Ovary (tissue), 9 donors: ENCODE results near the gene UCN3. TPM values are rescaled to one million over a fixed set of nuclear protein-coding genes. Genes with fewer than 3 reads are reported as not detected.

Source experiments
- DNase-seq, 5 donors: peaks; one replicate each; pipeline ENCODE4 v3.0.0-alpha.2; 2019 to 2020
- H3K27ac ChIP-seq, 2 donors: fragments of 200-600 bp; one replicate each; pipeline versions ENCODE4 v1.5.1 to v1.8.0; 2019 to 2022
- H3K27me3 ChIP-seq: fragments of 200-600 bp; one replicate; pipeline ENCODE4 v1.8.0; 2022
- H3K36me3 ChIP-seq: fragments of 200-600 bp; sonication (generic); one replicate; pipeline ENCODE4 v1.5.1; 2019
- H3K4me1 ChIP-seq: one replicate; pipeline ENCODE4 v1.8.1; 2013; ENCODE audit warnings: mild to moderate bottlenecking, moderate library complexity; ENCODE audit not compliant: insufficient read depth
- H3K4me3 ChIP-seq: fragments of 200-600 bp; sonication (generic); one replicate; pipeline ENCODE4 v1.5.1; 2017
- H3K9me3 ChIP-seq, 2 donors: fragments of 200-600 bp in 1 of 2; sonication (generic) in 1 of 2; one replicate each; pipeline versions ENCODE4 v1.5.1 to v1.8.1; 2013 to 2019; ENCODE audit warnings: mild to moderate bottlenecking in 1 of 2, moderate library complexity in 1 of 2
- EP300 ChIP-seq: sonication (generic); formaldehyde crosslinking; IDR thresholded peaks from one replicate; pipeline ENCODE4 v1.6.1; 2017; ENCODE audit warnings: antibody characterized with exemption
- POLR2A ChIP-seq: fragments of 450-650 bp; IDR thresholded peaks from one replicate; pipeline ENCODE4 v1.6.1; 2017; ENCODE audit warnings: antibody characterized with exemption, mild to moderate bottlenecking, moderate library complexity
- WGBS, 3 donors: extraction: QIAGEN DNeasy Blood & Tissue Kit in 1 of 3; methylation state at CpG; one replicate each; pipeline versions ENCODE4 v1.1.5 to v1.1.7; 2013 to 2017; 5-methylcytosine and 5-hydroxymethylcytosine counted together
- intact Hi-C, 4 donors: fragments of 100-400 bp; cut with DNase I; formaldehyde crosslinking; loops; one replicate each; pipeline versions ENCODE4 v1.11.0 to v1.15.1; 2022 to 2023
- polyA plus RNA-seq, 2 donors: library from polyadenylated mRNA; stranded (reverse); fragments of 200-250 nt in 1 of 2; fragments of 350-450 nt in 1 of 2; fragmentation: Illumina TruSeq in 1 of 2; extraction: RNeasy Lipid Tissue Mini Kit (QIAGEN cat#74804) in 1 of 2; gene quantifications; one replicate each; pipeline ENCODE4 v1.2.3, GENCODE V29; 2013 to 2014
- total RNA-seq, 7 donors: library from RNA; depleted of rRNA in 2 of 7; stranded (reverse); fragments of >200 nt in 2 of 7; fragmentation: NEBNext Ultra II Directional in 3 of 7; extraction: Animal tissue kit (Norgen Biotek cat#: 25700) in 3 of 7; gene quantifications; one replicate each; pipeline versions ENCODE4 v1.1.0 to v1.2.4, GENCODE V29; 2016 to 2023
- TF ChIP-seq, protein P1 (sequence below), 3 donors: fragments of 450-650 bp in 2 of 3; fragments of 200-600 bp in 1 of 3; IDR thresholded peaks; one replicate each; pipeline versions ENCODE4 v1.5.1 to v1.8.0; 2016 to 2022; ENCODE audit warnings: antibody characterized with exemption in 3 of 3, mild to moderate bottlenecking in 1 of 3
- donor health status: DM: no; HTN: no; CAD: no; lungs with moderate emphysema.
- donor health status: DM: no; HTN: no; CAD: no.
- donor health status: Bipolar disorder and iron deficiency.
- donor health status: DM: yes; HTN: yes; CAD: no.
- donor health status: DM: no; HTN: no; CAD: no.
- donor health status: DM: yes; HTN: yes; CAD: no.

Gene UCN3
- total and polyA plus RNA-seq, 9 donors, result not detected

DNA sequence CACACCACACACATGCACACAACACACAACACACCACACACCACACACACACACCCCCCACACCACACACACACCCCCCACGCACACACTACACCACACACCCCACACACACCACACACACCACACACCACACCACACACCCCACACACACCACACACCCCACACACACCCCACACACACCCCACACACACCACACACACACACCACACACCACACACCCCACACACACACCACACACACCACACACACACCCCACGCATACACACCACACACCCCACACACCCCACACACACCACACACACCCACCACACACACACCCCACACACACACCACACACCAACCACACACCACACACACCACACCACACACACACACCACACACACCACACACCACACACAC lies 16.4 kb downstream of the UCN3 start:
- WGBS, 3 donors, result 84 to 93% (median 89%) methylated on average over 2 of the region's 2 CpGs
- Histone ChIP-seq H3K9me3 (no peaks in the 10 kb centered on the region), H3K36me3 (no peaks in the 10 kb centered on the region), H3K27ac (no peak overlapping the region), H3K4me1 (no peaks in the 10 kb centered on the region), H3K4me3 (no peak overlapping the region), H3K27me3 (no peaks in the 10 kb centered on the region)
- no peak for DNase-seq
- no peak for TF ChIP-seq EP300
- TF ChIP-seq, protein P1, sequence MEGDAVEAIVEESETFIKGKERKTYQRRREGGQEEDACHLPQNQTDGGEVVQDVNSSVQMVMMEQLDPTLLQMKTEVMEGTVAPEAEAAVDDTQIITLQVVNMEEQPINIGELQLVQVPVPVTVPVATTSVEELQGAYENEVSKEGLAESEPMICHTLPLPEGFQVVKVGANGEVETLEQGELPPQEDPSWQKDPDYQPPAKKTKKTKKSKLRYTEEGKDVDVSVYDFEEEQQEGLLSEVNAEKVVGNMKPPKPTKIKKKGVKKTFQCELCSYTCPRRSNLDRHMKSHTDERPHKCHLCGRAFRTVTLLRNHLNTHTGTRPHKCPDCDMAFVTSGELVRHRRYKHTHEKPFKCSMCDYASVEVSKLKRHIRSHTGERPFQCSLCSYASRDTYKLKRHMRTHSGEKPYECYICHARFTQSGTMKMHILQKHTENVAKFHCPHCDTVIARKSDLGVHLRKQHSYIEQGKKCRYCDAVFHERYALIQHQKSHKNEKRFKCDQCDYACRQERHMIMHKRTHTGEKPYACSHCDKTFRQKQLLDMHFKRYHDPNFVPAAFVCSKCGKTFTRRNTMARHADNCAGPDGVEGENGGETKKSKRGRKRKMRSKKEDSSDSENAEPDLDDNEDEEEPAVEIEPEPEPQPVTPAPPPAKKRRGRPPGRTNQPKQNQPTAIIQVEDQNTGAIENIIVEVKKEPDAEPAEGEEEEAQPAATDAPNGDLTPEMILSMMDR (IDR thresholded peaks at IDR 0.05), result no peak
- TF ChIP-seq POLR2A, result no peak
- intact Hi-C loops, result loop anchor here in 1 of 4 donors (5.0 kb wide), 1 partner anchor 529 kb away; no protein-coding TSS in a partner anchor

DNA sequence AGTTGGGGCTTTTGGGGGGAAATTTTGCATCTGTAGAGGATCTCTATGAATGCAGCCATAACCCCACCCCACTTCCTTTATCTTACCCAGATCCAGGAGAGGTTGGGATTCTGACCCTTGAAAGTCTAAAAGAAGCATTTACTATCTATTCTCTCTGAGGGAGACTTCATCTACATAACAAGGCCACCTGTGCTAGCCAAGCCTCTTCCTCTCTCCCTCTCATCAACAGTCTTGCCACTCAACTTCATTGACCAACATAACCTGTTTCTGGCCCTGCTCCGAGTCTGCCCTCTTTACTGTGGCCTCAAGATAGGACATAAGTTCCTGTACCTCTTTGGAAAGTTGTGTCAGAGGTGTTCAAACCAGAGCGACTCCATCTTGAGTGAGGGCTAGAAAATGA lies 20.5 kb downstream of the UCN3 start:
- intact Hi-C loops, result no loop called here
- TF ChIP-seq EP300 (no peak), POLR2A (no peak)
- TF ChIP-seq, protein P1 (IDR thresholded peaks at IDR 0.05), result no peak
- WGBS, 3 donors, result 66 to 86% (median 81%) methylated on average over 2 of the region's 2 CpGs
- H3K27me3 ChIP-seq, result no peaks in the 10 kb centered on the region
- H3K4me1 ChIP-seq, result no peaks in the 10 kb centered on the region
- H3K27ac ChIP-seq, result no peak overlapping the region
- no peak overlapping the region for H3K4me3 ChIP-seq
- DNase-seq, result no peak
- no peaks in the 10 kb centered on the region for H3K36me3 ChIP-seq
- no peaks in the 10 kb centered on the region for H3K9me3 ChIP-seq

GRCh38 chr10:5387169-5387568 lies 22.4 kb downstream of the UCN3 start:
- no peaks in the 10 kb centered on the region for H3K36me3 ChIP-seq
- WGBS, 3 donors, result 77 to 83% (median 79%) methylated on average over 5 of the region's 5 CpGs
- no peaks in the 10 kb centered on the region for H3K4me1 ChIP-seq
- intact Hi-C loops, result no loop called here
- no peak for DNase-seq
- no peaks in the 10 kb centered on the region for H3K27me3 ChIP-seq
- no peaks in the 10 kb centered on the region for H3K9me3 ChIP-seq
- no peak overlapping the region for H3K27ac ChIP-seq
- no peak overlapping the region for H3K4me3 ChIP-seq
- no peak for TF ChIP-seq EP300
- TF ChIP-seq, protein P1 (IDR thresholded peaks at IDR 0.05), result no peak

- intact Hi-C loops, result no loop called here
- no peak overlapping the region for H3K4me3 ChIP-seq
- no peaks in the 10 kb centered on the region for H3K27me3 ChIP-seq
- TF ChIP-seq, protein P1 (IDR thresholded peaks at IDR 0.05), result no peak
- TF ChIP-seq POLR2A, result no peak
- TF ChIP-seq EP300, result no peak
- no peaks in the 10 kb centered on the region for H3K4me1 ChIP-seq
- whole genome bisulfite sequencing, 3 donors, result 90 to 94% (median 93%) methylated on average over 1 of the region's 1 CpG
- DNase-seq, result no peak
- H3K9me3 ChIP-seq, result no peaks in the 10 kb centered on the region
- no peaks in the 10 kb centered on the region for H3K36me3 ChIP-seq
- no peak overlapping the region for H3K27ac ChIP-seq
Observed at GRCh38 chr10:5390607-5391205, 25.9 kb downstream of the UCN3 start.
